NB4 (cell line): ENCODE measurements around the gene SLC9A8.

ENCODE experiments used
- DNase-seq: peaks from one replicate; pipeline ENCODE4 v3.0.0; 2010; ENCODE audit warnings: low read depth
- H3K4me3 ChIP-seq: one replicate; pipeline ENCODE4 v1.5.1; 2011; ENCODE audit warnings: mild to moderate bottlenecking, low read depth, low read length, moderate library complexity
- CTCF ChIP-seq: IDR thresholded peaks from one replicate; pipeline ENCODE4 v1.5.1; 2012; ENCODE audit warnings: low read depth, low read length
- MAX ChIP-seq: IDR thresholded peaks from 2 replicates; pipeline ENCODE4 v1.6.1; 2011; ENCODE audit warnings: low read depth, low read length
- MYC ChIP-seq: IDR thresholded peaks from 2 replicates; pipeline ENCODE4 v1.6.1; 2011; ENCODE audit warnings: low read depth, low read length
- POLR2A ChIP-seq: IDR thresholded peaks from 2 replicates; pipeline ENCODE4 v1.6.1; 2011; ENCODE audit warnings: mild to moderate bottlenecking; ENCODE audit not compliant: insufficient read length; ENCODE audit errors: extremely low read depth

SLC9A8 gene

GRCh38 chr20:49916146-49917002 is 103.7 kb downstream of the SLC9A8 start:
- TF ChIP-seq MYC = no peak
- TF ChIP-seq CTCF = no peak
- no peak for TF ChIP-seq POLR2A
- no peak for TF ChIP-seq MAX
- H3K4me3 ChIP-seq = peak overlapping the region; percentile 96
- no peak for DNase-seq

- H3K4me3 ChIP-seq = no peak overlapping the region
- TF ChIP-seq MYC (no peak), MAX (no peak), POLR2A (no peak), CTCF (no peak)
- no peak for DNase-seq
Observed at GRCh38 chr20:49918446-49918845, 105.8 kb downstream of the SLC9A8 start.

- no peak overlapping the region for H3K4me3 ChIP-seq
- DNase-seq = no peak
- no peak for TF ChIP-seq MAX
- TF ChIP-seq MYC = no peak
- TF ChIP-seq POLR2A = no peak
- no peak for TF ChIP-seq CTCF
Observed at GRCh38 chr20:49919009-49919408, 106.4 kb downstream of the SLC9A8 start.

GRCh38 chr20:49919461-49919860 is 106.8 kb downstream of the SLC9A8 start:
- no peak for TF ChIP-seq MAX
- no peak for TF ChIP-seq CTCF
- TF ChIP-seq MYC = no peak
- no peak for TF ChIP-seq POLR2A
- H3K4me3 ChIP-seq = no peak overlapping the region
- no peak for DNase-seq

GRCh38 chr20:49924247-49924646 is 111.6 kb downstream of the SLC9A8 start:
- DNase-seq = no peak
- H3K4me3 ChIP-seq = no peak overlapping the region
- TF ChIP-seq MYC (no peak), CTCF (no peak), MAX (no peak), POLR2A (no peak)
